Bronchial epithelial cell (primary cell): ENCODE data around the gene REV3L. TPM values are rescaled to one million over a fixed set of nuclear protein-coding genes. Genes with fewer than 3 reads are reported as not detected.

Experiments used
- DNase-seq: peaks from one replicate; pipeline ENCODE4 v3.0.0-alpha.2; 2010; ENCODE audit warnings: low read depth
- FAIRE-seq: peaks from 2 replicates; lab custom pipeline; 2011; peaks lifted over from hg19 to GRCh38; lab: Jason Lieb, UNC
- H3K27me3 ChIP-seq: 2 replicates; pipeline ENCODE4 v1.5.1; 2011; ENCODE audit warnings: low read length; ENCODE audit not compliant: control insufficient read depth, insufficient read depth
- H3K36me3 ChIP-seq: 2 replicates; pipeline ENCODE4 v1.5.1; 2011; ENCODE audit warnings: low read length; ENCODE audit not compliant: control insufficient read depth, insufficient read depth
- H3K4me3 ChIP-seq: 2 replicates; pipeline ENCODE4 v1.5.1; 2011; ENCODE audit warnings: mild to moderate bottlenecking, low read depth, low read length, control low read depth
- CTCF ChIP-seq: IDR thresholded peaks from 2 replicates; pipeline ENCODE4 v1.5.1; 2011; ENCODE audit warnings: mild to moderate bottlenecking, moderate library complexity, low read length, control low read depth, inconsistent platforms; ENCODE audit not compliant: insufficient read depth, severe bottlenecking
- total RNA-seq: library from RNA; depleted of rRNA; stranded (reverse); fragments of >200 nt; gene quantifications from 2 replicates; pipeline ENCODE4 v1.2.1, GENCODE V29; 2014

Gene REV3L
- total RNA-seq, 1 donor from 2014 or later = 8.4 TPM

DNA sequence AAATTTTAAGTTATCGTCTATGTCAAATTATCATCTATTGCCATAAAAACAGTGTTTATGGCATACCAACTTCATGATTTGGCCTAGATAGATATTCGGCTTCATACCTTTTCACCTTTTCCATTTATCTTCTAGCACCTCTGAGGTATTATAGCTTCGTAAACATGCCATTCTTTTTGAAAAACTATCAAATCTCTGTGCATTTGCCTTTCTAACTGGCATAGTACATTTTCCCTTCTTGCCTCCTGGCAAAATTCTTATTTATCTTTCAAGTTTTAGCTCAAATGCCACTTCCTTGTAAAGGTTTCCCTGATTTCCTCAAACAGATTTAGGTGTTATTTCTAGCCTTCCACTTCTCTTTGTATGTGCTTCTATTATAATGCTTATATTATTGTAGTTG lies 7.0 kb upstream of the REV3L start:
- no peak overlapping the region for H3K4me3 ChIP-seq
- TF ChIP-seq CTCF = no peak
- no peaks in the 10 kb centered on the region for H3K36me3 ChIP-seq
- DNase-seq (no peak), FAIRE-seq (no peak)
- no peaks in the 10 kb centered on the region for H3K27me3 ChIP-seq

DNA sequence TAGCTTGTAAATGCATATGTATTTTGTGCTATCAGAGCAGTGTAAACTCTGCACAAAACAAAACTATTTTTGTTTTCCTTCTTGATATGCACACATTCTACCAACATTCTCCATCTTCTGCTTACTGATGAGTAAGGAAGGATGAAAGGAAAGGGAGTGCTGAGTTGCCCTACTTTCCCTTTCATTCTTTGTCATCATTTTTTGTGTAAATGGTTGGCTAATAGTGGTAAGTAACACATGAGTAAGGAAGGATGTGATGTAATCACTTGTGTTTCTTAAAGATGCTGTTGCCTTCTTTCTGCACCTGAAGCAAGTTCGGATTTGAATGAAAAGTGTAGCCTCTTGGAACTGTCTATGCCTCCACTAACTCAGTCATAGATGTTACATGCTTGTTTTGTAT lies 4.6 kb upstream of the REV3L start:
- H3K36me3 ChIP-seq = no peaks in the 10 kb centered on the region
- FAIRE-seq (peak; percentile 52), DNase-seq (peak; percentile 95)
- no peak for TF ChIP-seq CTCF
- no peak overlapping the region for H3K4me3 ChIP-seq
- H3K27me3 ChIP-seq = no peaks in the 10 kb centered on the region

DNA sequence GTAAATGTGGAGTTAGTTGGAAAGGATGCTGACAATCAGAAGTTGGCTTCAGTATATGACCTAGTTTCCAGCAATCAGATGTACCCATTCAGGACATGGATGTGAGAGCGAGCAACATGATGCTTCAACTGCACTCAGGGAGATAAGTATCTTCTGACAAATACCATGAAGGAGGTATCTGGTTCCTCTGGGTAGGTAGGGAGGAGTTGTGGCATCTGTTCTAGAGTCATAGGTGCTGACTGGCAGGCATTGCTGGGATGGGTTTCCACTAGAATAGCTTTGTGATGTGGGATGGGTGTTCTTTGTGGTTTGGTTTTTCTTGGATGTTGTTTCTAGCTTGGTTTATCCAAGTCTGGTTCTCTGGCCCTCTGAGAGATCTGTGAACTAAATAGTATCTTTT lies 3.9 kb upstream of the REV3L start:
- Histone ChIP-seq H3K36me3 (no peaks in the 10 kb centered on the region), H3K27me3 (no peaks in the 10 kb centered on the region), H3K4me3 (no peak overlapping the region)
- DNase-seq (no peak), FAIRE-seq (no peak)
- TF ChIP-seq CTCF = no peak

- H3K4me3 ChIP-seq = no peak overlapping the region
- no peak for TF ChIP-seq CTCF
- FAIRE-seq = no peak
- H3K27me3 ChIP-seq = no peaks in the 10 kb centered on the region
- H3K36me3 ChIP-seq = no peaks in the 10 kb centered on the region
- DNase-seq = no peak
Measured at GRCh38 chr6:111486475-111486874, 3.5 kb upstream of the REV3L start.

GRCh38 chr6:111485342-111485741 lies 2.3 kb upstream of the REV3L start:
- Histone ChIP-seq H3K27me3 (no peaks in the 10 kb centered on the region), H3K4me3 (no peak overlapping the region), H3K36me3 (no peaks in the 10 kb centered on the region)
- no peak for TF ChIP-seq CTCF
- FAIRE-seq (no peak), DNase-seq (no peak)

DNA sequence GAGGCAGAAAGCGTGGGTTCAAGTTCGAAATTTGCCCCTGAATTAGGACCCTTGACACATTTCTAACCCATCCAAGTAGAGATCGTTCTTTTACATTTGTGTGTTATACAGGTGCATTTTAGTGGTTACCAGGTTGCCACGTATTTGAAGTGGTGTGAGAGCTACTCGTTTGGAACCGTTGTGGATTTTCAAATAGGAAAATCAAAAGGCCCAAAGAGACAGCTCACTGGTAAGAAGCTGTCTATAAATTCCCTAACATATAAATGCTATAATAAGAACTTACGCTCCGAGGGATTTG lies 1.6 kb upstream of the REV3L start:
- DNase-seq = no peak
- no peak for TF ChIP-seq CTCF
- FAIRE-seq = no peak
- no peaks in the 10 kb centered on the region for H3K27me3 ChIP-seq
- no peaks in the 10 kb centered on the region for H3K36me3 ChIP-seq
- peak overlapping the region; percentile 86 for H3K4me3 ChIP-seq
